ENCODE results near the gene SLC12A5.
"Not testable (repeated sequence)": the region's sequence is repeated elsewhere in the genome, so short reads cannot be mapped to it uniquely, and the experiment has no call there.

Gene SLC12A5

DNA sequence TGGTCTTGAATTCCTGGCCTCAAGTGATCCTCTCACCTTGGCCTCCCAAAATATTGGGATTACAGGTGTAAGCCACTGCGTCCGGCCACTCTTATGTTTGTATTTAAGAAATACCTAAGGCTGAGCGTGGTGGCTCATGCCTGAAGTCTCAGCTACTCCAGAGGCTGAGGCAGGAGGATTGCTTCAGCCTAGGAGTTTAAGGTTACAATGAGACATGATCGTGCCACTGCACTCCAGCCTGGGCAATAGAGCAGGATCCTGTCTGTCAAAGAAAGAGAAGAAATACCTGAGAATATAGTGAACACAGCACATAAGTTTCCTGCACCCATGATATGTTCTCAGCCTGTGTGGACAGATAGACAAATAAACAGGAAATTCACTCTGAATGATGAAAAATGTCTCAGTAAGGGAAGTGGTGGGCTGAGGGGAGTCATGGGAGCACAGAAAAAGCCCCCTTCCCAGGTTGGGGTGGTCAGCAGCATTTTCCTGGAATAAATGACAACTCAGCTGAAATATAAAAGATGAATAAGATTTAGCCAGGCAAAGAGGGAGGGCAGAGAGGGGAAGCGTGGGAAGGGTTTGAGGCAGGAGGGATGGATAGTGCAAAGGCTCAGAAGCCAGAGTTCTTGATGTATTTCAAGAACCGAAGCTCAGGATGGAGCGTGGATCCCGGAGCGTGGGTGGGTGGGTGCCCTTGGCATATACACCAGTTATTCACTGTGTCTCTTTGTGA, 34.1 kb upstream of the SLC12A5 start:
- peak overlapping the region in 5 of 11 experiments; percentile 23 to 50 (median 45); a peak in 5 of 22 replicates for H3K9ac ChIP-seq
- no peaks in the 10 kb centered on the region for H4K20me1 ChIP-seq
- no peak for TF ChIP-seq Cebpa-rat (IDR thresholded peaks at IDR 0.05)
- peak overlapping the region in 10 of 11 experiments; percentile 23 to 97 (median 74); a peak in 20 of 22 replicates for H3K4me2 ChIP-seq
- no peak overlapping the region for H3K4me3 ChIP-seq
- H3K36me3 ChIP-seq, result no peaks in the 10 kb centered on the region
- H3K27me3 ChIP-seq, result peaks cover 0 to 13% (median 0%) of the 10 kb centered on the region in 11 experiments; a peak in 5 of 22 replicates
- no peaks in the 10 kb centered on the region for H3K9me3 ChIP-seq (replicated peaks in 1 of 11)
- peak overlapping the region in 6 of 11 experiments; percentile 9 to 71 (median 34); a peak in 8 of 22 replicates for H3K27ac ChIP-seq
- peaks cover 52 to 94% (median 88%) of the 10 kb centered on the region in 10 experiments for H3K4me1 ChIP-seq

DNA sequence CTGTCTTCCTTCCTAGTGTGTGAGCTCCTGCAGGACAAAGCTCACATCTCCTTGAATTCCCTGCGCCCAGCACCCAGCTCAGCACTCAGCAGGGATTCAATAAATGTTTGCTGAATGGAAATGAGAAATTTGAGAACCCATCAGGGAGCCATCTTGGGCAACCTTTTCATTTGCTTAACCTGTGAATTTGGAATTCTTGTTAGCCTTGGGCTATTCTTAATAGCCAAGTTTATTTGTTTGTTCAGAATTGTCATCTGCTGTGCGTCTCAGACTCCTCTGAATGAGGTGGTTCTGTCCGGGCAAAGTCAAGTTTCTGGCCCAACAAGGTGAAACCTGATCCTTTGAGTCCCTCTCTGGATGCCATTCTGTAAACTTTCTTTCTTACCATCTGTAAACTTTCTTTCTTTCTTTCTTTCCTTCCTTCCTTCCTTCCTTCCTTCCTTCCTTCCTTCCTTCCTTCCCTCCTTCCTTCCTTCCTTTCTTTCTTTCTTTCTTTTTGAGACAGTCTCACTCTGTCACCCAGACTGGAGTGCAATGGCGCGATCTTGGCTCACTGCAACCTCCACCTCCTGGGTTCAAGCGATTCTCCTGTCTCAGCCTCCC, 33.4 kb upstream of the SLC12A5 start:
- not testable (repeated sequence) for H3K36me3 ChIP-seq; H3K9me3 ChIP-seq (replicated peaks in 1 of 11); H3K4me3 ChIP-seq; H4K20me1 ChIP-seq
- Histone ChIP-seq H3K27me3 (peaks cover 0 to 13% (median 0%) of the 10 kb centered on the region in 11 experiments; a peak in 5 of 22 replicates), H3K4me1 (peaks cover 58 to 100% (median 94%) of the 10 kb centered on the region in 10 experiments), H3K27ac (peak overlapping the region in 5 of 11 experiments; percentile 9 to 71 (median 28); a peak in 7 of 22 replicates), H3K4me2 (peak overlapping the region; percentile 7 to 97 (median 73); a peak in 18 of 22 replicates), H3K9ac (peak overlapping the region in 2 of 11 experiments; percentile 50; a peak in 2 of 22 replicates)

DNA sequence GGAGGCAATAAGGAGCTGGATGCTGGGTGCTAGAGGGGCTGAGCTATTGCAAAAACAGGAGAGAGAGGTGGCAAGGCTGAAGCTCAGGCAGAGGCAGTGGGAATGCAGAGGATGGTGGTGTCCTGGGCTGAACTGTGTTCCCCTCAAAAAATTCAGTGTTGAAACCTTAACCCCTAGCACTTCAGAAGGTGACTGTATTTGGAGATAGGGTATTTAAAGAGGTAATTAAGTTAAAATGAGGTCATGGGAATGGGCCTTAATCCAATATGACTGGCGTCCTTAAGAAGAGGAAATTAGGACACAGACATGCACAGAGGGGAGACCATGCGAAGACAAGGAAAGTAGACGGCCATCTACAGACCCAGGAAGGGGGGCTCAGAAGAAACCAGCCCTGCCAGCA, 31.8 kb upstream of the SLC12A5 start:
- H3K27ac ChIP-seq, result peak overlapping the region in 7 of 11 experiments; percentile 39 to 97 (median 93); a peak in 9 of 22 replicates
- H3K27me3 ChIP-seq, result peaks cover 0 to 23% (median 0%) of the 10 kb centered on the region in 11 experiments; a peak in 7 of 22 replicates
- H3K4me3 ChIP-seq, result no peak overlapping the region
- peaks cover 66 to 100% (median 99%) of the 10 kb centered on the region in 10 experiments for H3K4me1 ChIP-seq
- no peak for TF ChIP-seq Cebpa-rat (IDR thresholded peaks at IDR 0.05)
- H4K20me1 ChIP-seq, result no peaks in the 10 kb centered on the region
- H3K9me3 ChIP-seq (replicated peaks in 1 of 11), result no peaks in the 10 kb centered on the region
- peak overlapping the region in 10 of 11 experiments; percentile 7 to 97 (median 93); a peak in 17 of 22 replicates for H3K4me2 ChIP-seq
- H3K9ac ChIP-seq, result peak overlapping the region in 1 of 11 experiments; percentile 30; a peak in 1 of 22 replicates
- H3K36me3 ChIP-seq, result no peaks in the 10 kb centered on the region

DNA sequence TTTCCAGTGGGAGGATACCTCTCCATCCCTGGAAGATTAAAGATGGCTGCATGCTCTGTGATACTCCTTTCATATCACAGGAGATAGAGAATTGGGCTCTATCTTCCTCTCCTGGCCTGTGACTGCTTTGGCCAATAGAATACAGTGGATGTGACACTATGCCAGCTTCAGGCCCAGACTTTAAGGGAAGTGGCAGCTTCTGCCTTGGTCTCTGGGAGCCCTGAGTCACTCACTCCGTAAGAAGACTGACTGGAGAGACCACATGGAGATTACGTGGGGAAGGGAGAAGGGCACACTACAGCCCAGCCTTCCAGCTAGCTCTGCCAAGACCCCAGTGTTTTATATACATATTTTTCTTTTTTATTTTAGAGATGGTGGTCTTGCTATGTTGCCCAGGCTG, 30.7 kb upstream of the SLC12A5 start:
- Histone ChIP-seq H3K27me3 (peaks cover 0 to 31% (median under 1%) of the 10 kb centered on the region in 11 experiments; a peak in 9 of 22 replicates), H3K9ac (peak overlapping the region in 10 of 11 experiments; percentile 34 to 80 (median 60); a peak in 16 of 22 replicates), H4K20me1 (no peaks in the 10 kb centered on the region), H3K4me3 (0 out of 20 replicates have a peak overlapping the region, but pooled peaks of 1 of the 10 experiments have one; percentile 36), H3K9me3 (replicated peaks in 1 of 11) (no peaks in the 10 kb centered on the region), H3K36me3 (no peaks in the 10 kb centered on the region), H3K27ac (peak overlapping the region; percentile 10 to 97 (median 92); a peak in 21 of 22 replicates), H3K4me2 (peak overlapping the region; percentile 84 to 98 (median 95)), H3K4me1 (peaks cover 66 to 100% (median 99%) of the 10 kb centered on the region in 10 experiments)
- TF ChIP-seq Cebpa-rat (IDR thresholded peaks at IDR 0.05), result no peak

DNA sequence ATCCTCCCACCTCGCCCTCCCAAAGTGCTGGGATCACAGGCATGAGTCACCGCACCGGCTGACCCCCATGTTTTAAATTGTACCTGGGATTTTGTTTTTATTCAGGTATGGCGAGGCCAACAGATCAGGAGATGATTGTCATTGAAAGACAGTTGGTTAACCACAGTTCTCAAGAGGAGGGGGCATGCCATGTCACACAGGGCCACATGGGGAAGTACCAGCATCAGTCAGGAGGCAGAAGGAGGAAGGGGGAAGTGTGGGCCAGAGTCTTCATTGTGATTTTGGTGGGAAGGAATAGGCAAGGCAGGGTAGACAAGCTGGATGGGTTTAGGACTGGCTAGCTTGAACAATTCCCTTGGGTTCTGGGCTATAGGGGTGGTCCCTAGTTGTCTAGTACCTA, 30.3 kb upstream of the SLC12A5 start:
- peak overlapping the region in 2 of 10 experiments; percentile 24 to 36; a peak in 2 of 20 replicates for H3K4me3 ChIP-seq
- H4K20me1 ChIP-seq, result no peaks in the 10 kb centered on the region
- peak overlapping the region; percentile 84 to 98 (median 95) for H3K4me2 ChIP-seq
- TF ChIP-seq Cebpa-rat (IDR thresholded peaks at IDR 0.05), result no peak
- no peaks in the 10 kb centered on the region for H3K9me3 ChIP-seq (replicated peaks in 1 of 11)
- peak overlapping the region in 10 of 11 experiments; percentile 44 to 80 (median 60); a peak in 15 of 22 replicates for H3K9ac ChIP-seq
- H3K36me3 ChIP-seq, result no peaks in the 10 kb centered on the region
- H3K27me3 ChIP-seq, result peaks cover 0 to 35% (median 4%) of the 10 kb centered on the region in 11 experiments; a peak in 9 of 22 replicates
- peaks cover 70 to 100% (median 99%) of the 10 kb centered on the region in 10 experiments for H3K4me1 ChIP-seq
- H3K27ac ChIP-seq, result peak overlapping the region; percentile 10 to 97 (median 92); a peak in 21 of 22 replicates

DNA sequence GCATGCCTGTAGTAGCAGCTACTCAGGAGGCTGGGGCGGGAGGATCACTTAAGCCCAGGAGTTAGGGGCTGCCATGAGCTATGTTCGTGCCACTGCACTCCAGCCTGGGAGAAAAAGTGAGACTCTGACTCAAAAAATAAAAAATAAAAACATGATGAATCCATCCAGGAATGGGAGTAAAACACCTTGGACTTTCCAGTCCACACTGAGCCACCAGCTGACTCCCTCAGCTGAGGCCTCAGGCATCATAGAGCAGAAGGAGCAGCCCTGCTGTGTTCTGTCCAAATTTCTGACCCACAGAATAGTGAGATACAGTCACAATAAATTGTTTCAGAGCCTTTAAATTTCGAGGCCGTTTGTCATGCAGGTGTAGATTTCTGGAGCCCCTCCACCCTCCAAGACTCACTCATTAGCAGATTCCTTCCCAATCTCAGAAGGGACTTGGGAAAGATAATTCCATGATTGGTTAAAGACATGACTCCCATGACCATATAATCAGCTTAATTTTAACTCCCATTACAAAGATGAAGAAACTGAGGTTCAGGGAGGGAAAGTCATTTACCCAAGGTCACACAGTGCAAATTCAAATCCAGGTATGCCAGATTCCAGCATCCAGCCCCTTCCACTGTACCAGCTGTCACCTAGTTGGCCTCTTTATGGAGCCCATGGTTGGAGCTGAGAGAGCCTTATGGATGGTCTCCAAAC, 29.3 kb upstream of the SLC12A5 start:
- peak overlapping the region; percentile 84 to 98 (median 95) for H3K4me2 ChIP-seq
- TF ChIP-seq Cebpa-rat (IDR thresholded peaks at IDR 0.05), result no peak
- H3K9me3 ChIP-seq (replicated peaks in 1 of 11), result no peaks in the 10 kb centered on the region
- no peaks in the 10 kb centered on the region for H4K20me1 ChIP-seq
- H3K4me3 ChIP-seq, result peak overlapping the region in 5 of 10 experiments; percentile 2 to 38 (median 19); a peak in 2 of 20 replicates
- peak overlapping the region in 9 of 11 experiments; percentile 53 to 97 (median 93); a peak in 18 of 22 replicates for H3K27ac ChIP-seq
- peaks cover 78 to 100% (median 99%) of the 10 kb centered on the region in 10 experiments for H3K4me1 ChIP-seq
- H3K36me3 ChIP-seq, result no peaks in the 10 kb centered on the region
- H3K27me3 ChIP-seq, result peaks cover 0 to 42% (median 4%) of the 10 kb centered on the region in 11 experiments; a peak in 9 of 22 replicates
- H3K9ac ChIP-seq, result peak overlapping the region in 8 of 11 experiments; percentile 18 to 80 (median 66); a peak in 14 of 22 replicates

DNA sequence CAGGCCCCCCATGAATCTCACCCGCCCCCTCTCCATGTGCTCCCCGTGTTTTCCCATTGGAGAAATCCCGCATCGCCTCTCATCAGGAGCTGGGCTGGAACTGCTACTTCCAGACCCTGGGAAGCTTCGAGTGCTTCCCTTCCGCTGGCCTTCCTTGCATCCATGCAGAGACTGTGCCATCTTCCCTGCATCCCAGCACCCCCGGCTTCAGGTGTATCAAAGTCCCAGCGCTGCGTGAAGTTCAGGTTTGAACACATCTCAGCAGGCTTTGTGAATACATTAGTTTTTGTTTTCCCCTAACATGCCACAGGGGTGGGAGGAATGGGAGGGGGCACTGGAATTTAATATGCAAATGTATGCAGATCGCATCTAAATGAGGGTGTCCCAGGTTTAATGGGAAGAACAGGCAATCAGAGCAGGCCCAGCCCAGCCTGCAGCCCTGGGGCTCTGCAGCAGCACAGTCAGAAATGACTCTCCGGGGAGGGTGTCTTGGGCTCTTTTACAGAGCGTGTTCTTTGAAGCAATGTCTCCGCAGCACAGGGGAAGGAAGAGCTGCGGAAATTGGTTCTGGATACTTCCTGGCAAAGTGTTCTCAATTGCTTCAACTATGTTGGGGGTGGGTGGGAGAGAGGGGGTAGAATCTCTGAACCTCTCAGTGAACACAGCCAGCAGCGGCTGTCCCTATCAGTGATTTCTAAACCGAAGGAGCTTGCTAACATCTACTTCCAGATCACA, 28.6 kb upstream of the SLC12A5 start:
- TF ChIP-seq Cebpa-rat (IDR thresholded peaks at IDR 0.05), result peak in 1 of 11 experiments; percentile 58; a peak in 1 of 22 replicates
- Histone ChIP-seq H3K4me2 (peak overlapping the region; percentile 84 to 98 (median 95)), H3K9ac (peak overlapping the region; percentile 9 to 69 (median 61); a peak in 19 of 22 replicates), H3K4me3 (peak overlapping the region in 4 of 10 experiments; percentile 18 to 38 (median 24); a peak in 6 of 20 replicates), H3K9me3 (replicated peaks in 1 of 11) (no peaks in the 10 kb centered on the region), H3K36me3 (no peaks in the 10 kb centered on the region), H3K27me3 (peaks cover 0 to 42% (median 4%) of the 10 kb centered on the region in 11 experiments; a peak in 9 of 22 replicates), H3K27ac (peak overlapping the region in 10 of 11 experiments; percentile 21 to 97 (median 92); a peak in 17 of 22 replicates), H3K4me1 (peaks cover 78 to 99% (median 96%) of the 10 kb centered on the region in 10 experiments), H4K20me1 (no peaks in the 10 kb centered on the region)
